H1 (cell line): ENCODE results near the gene EPHA3. TPM values are rescaled to one million over a fixed set of nuclear protein-coding genes. Genes with fewer than 3 reads are reported as not detected.

Experiments used
- CTCF ChIA-PET: fragments of 300-600 bp; sonication (Branson Sonifier 250); formaldehyde crosslinking; loops from one replicate; lab custom pipeline; 2021; ENCODE audit not compliant: partially characterized antibody; lab: Charles Lee
- POLR2A ChIA-PET: fragments of 300-600 bp; sonication (Branson Sonifier 250); formaldehyde crosslinking; loops from one replicate; lab custom pipeline; 2021; ENCODE audit warnings: inconsistent platforms; ENCODE audit not compliant: partially characterized antibody; lab: Charles Lee
- DNase-seq, 2 experiments: peaks; one replicate each; pipeline versions ENCODE4 v3.0.0 to v3.0.0-alpha.2; 2010 to 2022; ENCODE audit warnings: low spot score in 2 of 2, low read depth in 1 of 2, mixed read lengths in 1 of 2
- FAIRE-seq: peaks from 2 replicates; lab custom pipeline; 2011; peaks lifted over from hg19 to GRCh38; lab: Jason Lieb, UNC
- H2AFZ ChIP-seq: 2 replicates; pipeline ENCODE4 v1.8.1; 2012; ENCODE audit warnings: low read length, inconsistent platforms
- H2AK5ac ChIP-seq: 2 replicates; pipeline ENCODE4 v1.6.1; 2013; ENCODE audit warnings: low read depth, low read length
- H2BK120ac ChIP-seq: replicated peaks from 2 replicates; pipeline ENCODE3; 2013; ENCODE audit warnings: low read depth, low read length, inconsistent platforms
- H2BK12ac ChIP-seq: 2 replicates; pipeline ENCODE4 v1.6.1; 2013; ENCODE audit warnings: low read depth, low read length
- H2BK15ac ChIP-seq: 2 replicates; pipeline ENCODE4 v1.6.1; 2013; ENCODE audit warnings: low read length
- H2BK20ac ChIP-seq: 2 replicates; pipeline ENCODE4 v1.6.1; 2013; ENCODE audit warnings: low read length
- H2BK5ac ChIP-seq: 2 replicates; pipeline ENCODE4 v1.6.1; 2013; ENCODE audit warnings: low read depth, low read length
- H3K14ac ChIP-seq: 2 replicates; pipeline ENCODE4 v1.6.1; 2013; ENCODE audit warnings: inconsistent platforms; ENCODE audit not compliant: insufficient read length
- H3K18ac ChIP-seq: 2 replicates; pipeline ENCODE4 v1.6.1; 2013; ENCODE audit warnings: low read length; ENCODE audit errors: extremely low read depth
- H3K23ac ChIP-seq: 2 replicates; pipeline ENCODE4 v1.6.1; 2013; ENCODE audit warnings: inconsistent platforms; ENCODE audit not compliant: insufficient read length
- H3K23me2 ChIP-seq: 2 replicates; pipeline ENCODE4 v1.6.1; 2013; ENCODE audit warnings: low read depth, low read length
- H3K27ac ChIP-seq: 2 replicates; pipeline ENCODE4 v1.6.1; 2011; ENCODE audit warnings: low read depth, low read length, inconsistent platforms
- H3K27me3 ChIP-seq, 4 experiments: replicated peaks in 1 of 4; 1 replicate in 1 of 4; 2 replicates in 3 of 4; pipeline versions ENCODE4 v1.6.1 to v1.8.1; 2011 to 2013; ENCODE audit warnings: low read length in 3 of 4, mild to moderate bottlenecking in 3 of 4, inconsistent platforms in 2 of 4, mixed read lengths in 2 of 4, moderate library complexity in 1 of 4; ENCODE audit not compliant: control insufficient read depth in 3 of 4, insufficient read depth in 3 of 4; ENCODE audit errors: extremely low read depth in 1 of 4
- H3K36me3 ChIP-seq, 4 experiments: 2 replicates each; pipeline versions ENCODE4 v1.6.1 to v1.8.1; 2011 to 2013; ENCODE audit warnings: mild to moderate bottlenecking in 4 of 4, low read length in 3 of 4, moderate library complexity in 2 of 4, control low read depth in 1 of 4, inconsistent platforms in 1 of 4; ENCODE audit not compliant: insufficient read depth in 4 of 4, control insufficient read depth in 2 of 4
- H3K4ac ChIP-seq: replicated peaks from 2 replicates; pipeline ENCODE3; 2013; ENCODE audit warnings: low read length, low read depth, mixed read lengths, inconsistent platforms; ENCODE audit not compliant: insufficient read length
- H3K4me1 ChIP-seq, 4 experiments: replicated peaks in 1 of 4; 1 replicate in 1 of 4; 2 replicates in 3 of 4; pipeline versions ENCODE4 v1.6.1 to v1.8.1; 2011 to 2013; ENCODE audit warnings: low read length in 3 of 4, inconsistent platforms in 2 of 4, mixed read lengths in 1 of 4; ENCODE audit not compliant: insufficient read depth in 4 of 4, control insufficient read depth in 3 of 4
- H3K4me2 ChIP-seq, 2 experiments: 2 replicates each; pipeline versions ENCODE4 v1.6.1 to v1.8.1; 2011 to 2013; ENCODE audit warnings: low read depth in 2 of 2, low read length in 2 of 2, control low read depth in 1 of 2, inconsistent platforms in 1 of 2, mild to moderate bottlenecking in 1 of 2; ENCODE audit not compliant: insufficient read depth in 1 of 2
- H3K4me3 ChIP-seq, 4 experiments: fragments of 200-600, 300-600 bp in 1 of 4; sonication (generic), shearing (Covaris generic), sonication (Bioruptor Twin) in 1 of 4; 2 replicates each; pipeline versions ENCODE4 v1.5.1 to v1.8.1; 2011 to 2016; ENCODE audit warnings: low read length in 4 of 4, low read depth in 3 of 4, control low read depth in 2 of 4, inconsistent platforms in 2 of 4, mild to moderate bottlenecking in 2 of 4, mixed read lengths in 1 of 4, moderate library complexity in 1 of 4; ENCODE audit not compliant: insufficient read depth in 2 of 4; ENCODE audit errors: extremely low read depth in 1 of 4
- H3K56ac ChIP-seq: replicated peaks from 2 replicates; pipeline ENCODE3; 2013; ENCODE audit warnings: low read depth, mild to moderate bottlenecking, mixed read lengths, low read length, inconsistent platforms; ENCODE audit not compliant: insufficient read length
- H3K79me1 ChIP-seq: 2 replicates; pipeline ENCODE4 v1.6.1; 2013; ENCODE audit warnings: low read depth, low read length, control low read depth
- H3K79me2 ChIP-seq, 2 experiments: 2 replicates each; pipeline versions ENCODE4 v1.6.1 to v1.8.1; 2012 to 2013; ENCODE audit warnings: low read length in 2 of 2, mild to moderate bottlenecking in 2 of 2, inconsistent platforms in 1 of 2; ENCODE audit not compliant: insufficient read depth in 2 of 2, control insufficient read depth in 1 of 2
- H3K9ac ChIP-seq, 4 experiments: replicated peaks in 1 of 4; 1 replicate in 1 of 4; 2 replicates in 3 of 4; pipeline versions ENCODE4 v1.6.1 to v1.8.1; 2011 to 2013; ENCODE audit warnings: low read depth in 3 of 4, low read length in 3 of 4, control low read depth in 2 of 4, mild to moderate bottlenecking in 2 of 4, moderate library complexity in 2 of 4, inconsistent platforms in 1 of 4; ENCODE audit errors: extremely low read depth in 1 of 4
- H3K9me3 ChIP-seq, 2 experiments: 2 replicates each; pipeline versions ENCODE4 v1.6.1 to v1.8.1; 2012 to 2013; ENCODE audit warnings: mild to moderate bottlenecking in 2 of 2, moderate library complexity in 2 of 2, control low read depth in 1 of 2, inconsistent platforms in 1 of 2, low read depth in 1 of 2, low read length in 1 of 2, mixed read lengths in 1 of 2; ENCODE audit not compliant: insufficient read depth in 2 of 2
- H4K20me1 ChIP-seq, 2 experiments: replicated peaks in 1 of 2; 2 replicates each; pipeline versions ENCODE3 to v1.8.1; 2011 to 2013; ENCODE audit warnings: inconsistent platforms in 2 of 2, low read length in 2 of 2, mild to moderate bottlenecking in 1 of 2; ENCODE audit not compliant: insufficient read depth in 2 of 2, control insufficient read depth in 1 of 2
- H4K5ac ChIP-seq: 2 replicates; pipeline ENCODE4 v1.6.1; 2013; ENCODE audit warnings: low read length, low read depth, mixed read lengths, inconsistent platforms; ENCODE audit not compliant: insufficient read length
- H4K8ac ChIP-seq: 2 replicates; pipeline ENCODE4 v1.8.0; 2013; ENCODE audit warnings: mild to moderate bottlenecking, moderate library complexity, low read length, inconsistent platforms; ENCODE audit not compliant: insufficient read depth; ENCODE audit errors: extremely low read depth
- H4K91ac ChIP-seq: replicated peaks from 2 replicates; pipeline ENCODE3; 2013; ENCODE audit warnings: low read length, mixed read lengths, inconsistent platforms; ENCODE audit not compliant: insufficient read length
- SP4 ChIP-seq: IDR thresholded peaks from 2 replicates; pipeline ENCODE4 v1.6.1; 2012; ENCODE audit warnings: low read length, inconsistent platforms
- WGBS, 2 experiments: shearing (Covaris generic) in 1 of 2; methylation state at CpG; one replicate each; pipeline versions ENCODE4 v1.1.6 to v1.1.7; 2013 to 2015; ENCODE audit warnings: low lambda C conversion rate in 2 of 2, mixed read lengths in 2 of 2, inconsistent platforms in 1 of 2, low coverage in 1 of 2, missing lambda C conversion rate in 1 of 2; ENCODE audit not compliant: insufficient replicate concordance in 2 of 2, insufficient coverage in 1 of 2, insufficient read length in 1 of 2; ENCODE audit errors: extremely low coverage in 1 of 2, missing lambda C conversion rate in 1 of 2; 5-methylcytosine and 5-hydroxymethylcytosine counted together
- polyA plus RNA-seq, 7 experiments: library from polyadenylated mRNA; depleted of rRNA in 3 of 7; stranded (reverse) in 5 of 7; unstranded in 2 of 7; fragments of >200 nt in 5 of 7; fragments of 200-250 nt in 2 of 7; gene quantifications; 1 replicate in 5 of 7; 2 replicates in 1 of 7; 4 replicates in 1 of 7; pipeline versions ENCODE4 v1.2.1 to v1.2.3, GENCODE V29; 2011 to 2013; ENCODE audit warnings: missing spikeins in 2 of 7, mixed read lengths in 2 of 7
- total RNA-seq: library from RNA; stranded (reverse); fragmentation: NEBNext Ultra II Directional; extraction: Animal tissue kit (Norgen Biotek cat#: 25700); gene quantifications from 2 replicates; pipeline ENCODE4 v1.2.1, GENCODE V29; 2021

The EPHA3 gene
- total and polyA plus RNA-seq, 2 of the 8 experiments (the other 6 are each of a cell fraction or from before 2014, with no cell fraction given): 0.09 to 0.22 TPM

- ChIA-PET POLR2A (no interaction called here), CTCF (no interaction called here)
Observed at GRCh38 chr3:89266074-89266473, 158.7 kb downstream of the EPHA3 start.

More at GRCh38 chr3:89266074-89266473, 158.7 kb downstream of the EPHA3 start:
- Histone ChIP-seq H3K9me3 (no peaks in the 10 kb centered on the region), H3K9ac (no peak overlapping the region), H4K8ac (no peak overlapping the region), H3K36me3 (no peaks in the 10 kb centered on the region; a peak in 1 of 8 replicates), H2AFZ (no peak overlapping the region), H3K79me1 (no peaks in the 10 kb centered on the region), H2BK5ac (no peak overlapping the region), H3K23me2 (no peaks in the 10 kb centered on the region), H3K79me2 (no peaks in the 10 kb centered on the region), H3K14ac (no peak overlapping the region), H3K4me2 (no peak overlapping the region), H2BK20ac (no peak overlapping the region), H2BK12ac (no peak overlapping the region), H3K4me1 (peaks cover 0 to 17% (median 5%) of the 10 kb centered on the region in 4 experiments; a peak in 6 of 7 replicates), H3K56ac (no peak overlapping the region), H4K5ac (no peak overlapping the region), H2BK15ac (no peak overlapping the region), H4K91ac (no peak overlapping the region), H3K23ac (no peak overlapping the region), H3K27ac (no peak overlapping the region), H3K4me3 (no peak overlapping the region), H3K4ac (no peak overlapping the region), H3K18ac (no peak overlapping the region), H4K20me1 (no peaks in the 10 kb centered on the region), H2AK5ac (no peak overlapping the region), H2BK120ac (no peak overlapping the region), H3K27me3 (no peaks in the 10 kb centered on the region)
- WGBS, 2 experiments: 96% methylated on average over 1 of the region's 1 CpG; no CpG with 5 or more reads in 1 of the 2 experiments
- no peak for TF ChIP-seq SP4
- FAIRE-seq: no peak
- no peak for DNase-seq
